Neutrophil (primary cell): ENCODE measurements around the gene C1orf35.

Experiments
- H3K27ac ChIP-seq: fragments of 200-600 bp; sonication (generic); 2 replicates; pipeline ENCODE4 v1.5.1; 2016; ENCODE audit warnings: mild to moderate bottlenecking, moderate library complexity
- H3K27me3 ChIP-seq: fragments of 200-600 bp; sonication (generic); 2 replicates; pipeline ENCODE4 v1.6.0; 2016; ENCODE audit warnings: mild to moderate bottlenecking
- H3K36me3 ChIP-seq: fragments of 200-600 bp; sonication (generic); 2 replicates; pipeline ENCODE4 v1.5.1; 2017
- H3K4me1 ChIP-seq, 2 experiments: fragments of 200-600 bp in 1 of 2; sonication (generic) in 1 of 2; 1 replicate in 1 of 2; 2 replicates in 1 of 2; pipeline versions ENCODE4 v1.5.1 to v1.6.1; 2013 to 2016; ENCODE audit warnings: low read depth in 1 of 2, low read length in 1 of 2, mild to moderate bottlenecking in 1 of 2, moderate library complexity in 1 of 2; ENCODE audit not compliant: control insufficient read depth in 1 of 2, insufficient read depth in 1 of 2
- H3K4me3 ChIP-seq, 2 experiments: fragments of 200-600 bp in 1 of 2; sonication (generic) in 1 of 2; 1 replicate in 1 of 2; 2 replicates in 1 of 2; pipeline ENCODE4 v1.5.1; 2013 to 2016; ENCODE audit warnings: low read depth in 1 of 2, low read length in 1 of 2, mild to moderate bottlenecking in 1 of 2, moderate library complexity in 1 of 2
- H3K9me3 ChIP-seq: fragments of 200-600 bp; sonication (generic); 2 replicates; pipeline ENCODE4 v1.5.1; 2016
- TF ChIP-seq, protein P1 (sequence below): fragments of 200-600 bp; sonication (generic); IDR thresholded peaks from 2 replicates; pipeline ENCODE4 v1.5.1; 2016; ENCODE audit warnings: antibody characterized with exemption

Gene C1orf35

GRCh38 chr1:228110556-228110955 is 7.4 kb upstream of the C1orf35 start:
- Histone ChIP-seq H3K27ac (no peak overlapping the region), H3K27me3 (no peaks in the 10 kb centered on the region), H3K36me3 (peaks cover 14% of the 10 kb centered on the region), H3K9me3 (no peaks in the 10 kb centered on the region), H3K4me1 (peaks cover 19 to 21% of the 10 kb centered on the region in 2 experiments), H3K4me3 (no peak overlapping the region)
- TF ChIP-seq, protein P1, sequence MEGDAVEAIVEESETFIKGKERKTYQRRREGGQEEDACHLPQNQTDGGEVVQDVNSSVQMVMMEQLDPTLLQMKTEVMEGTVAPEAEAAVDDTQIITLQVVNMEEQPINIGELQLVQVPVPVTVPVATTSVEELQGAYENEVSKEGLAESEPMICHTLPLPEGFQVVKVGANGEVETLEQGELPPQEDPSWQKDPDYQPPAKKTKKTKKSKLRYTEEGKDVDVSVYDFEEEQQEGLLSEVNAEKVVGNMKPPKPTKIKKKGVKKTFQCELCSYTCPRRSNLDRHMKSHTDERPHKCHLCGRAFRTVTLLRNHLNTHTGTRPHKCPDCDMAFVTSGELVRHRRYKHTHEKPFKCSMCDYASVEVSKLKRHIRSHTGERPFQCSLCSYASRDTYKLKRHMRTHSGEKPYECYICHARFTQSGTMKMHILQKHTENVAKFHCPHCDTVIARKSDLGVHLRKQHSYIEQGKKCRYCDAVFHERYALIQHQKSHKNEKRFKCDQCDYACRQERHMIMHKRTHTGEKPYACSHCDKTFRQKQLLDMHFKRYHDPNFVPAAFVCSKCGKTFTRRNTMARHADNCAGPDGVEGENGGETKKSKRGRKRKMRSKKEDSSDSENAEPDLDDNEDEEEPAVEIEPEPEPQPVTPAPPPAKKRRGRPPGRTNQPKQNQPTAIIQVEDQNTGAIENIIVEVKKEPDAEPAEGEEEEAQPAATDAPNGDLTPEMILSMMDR: no peak

DNA sequence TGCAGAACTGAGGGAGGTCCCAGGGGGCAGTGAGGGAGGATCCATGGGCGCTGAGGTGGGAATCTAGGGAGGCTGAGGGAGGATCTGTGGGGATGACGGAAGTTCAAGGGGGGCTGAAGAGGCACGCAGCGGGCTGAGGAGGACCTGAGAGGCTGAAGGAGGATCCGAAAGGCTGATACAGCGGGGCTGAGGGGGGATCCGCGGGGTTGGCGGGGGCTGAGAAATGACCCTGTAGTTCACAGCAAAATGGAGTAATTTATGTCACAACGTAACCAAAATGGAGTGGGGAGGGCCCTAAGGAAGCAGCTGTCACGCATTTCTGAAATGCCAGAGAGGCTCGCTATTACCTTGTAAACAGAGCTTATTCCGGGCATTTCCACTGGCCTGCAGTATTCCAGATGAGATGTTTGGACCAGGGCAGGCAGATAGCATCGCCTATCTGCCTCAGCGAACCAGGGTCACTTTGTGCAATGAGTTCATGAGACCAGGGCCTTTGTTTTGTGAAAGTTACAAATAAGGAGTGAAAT is 6.9 kb upstream of the C1orf35 start:
- TF ChIP-seq, protein P1: no peak
- Histone ChIP-seq H3K36me3 (peaks cover 14% of the 10 kb centered on the region), H3K27ac (peak overlapping the region; percentile 83), H3K9me3 (no peaks in the 10 kb centered on the region), H3K4me3 (peak overlapping the region; percentile 85 to 92), H3K27me3 (no peaks in the 10 kb centered on the region), H3K4me1 (peaks cover 19 to 21% of the 10 kb centered on the region in 2 experiments)

DNA sequence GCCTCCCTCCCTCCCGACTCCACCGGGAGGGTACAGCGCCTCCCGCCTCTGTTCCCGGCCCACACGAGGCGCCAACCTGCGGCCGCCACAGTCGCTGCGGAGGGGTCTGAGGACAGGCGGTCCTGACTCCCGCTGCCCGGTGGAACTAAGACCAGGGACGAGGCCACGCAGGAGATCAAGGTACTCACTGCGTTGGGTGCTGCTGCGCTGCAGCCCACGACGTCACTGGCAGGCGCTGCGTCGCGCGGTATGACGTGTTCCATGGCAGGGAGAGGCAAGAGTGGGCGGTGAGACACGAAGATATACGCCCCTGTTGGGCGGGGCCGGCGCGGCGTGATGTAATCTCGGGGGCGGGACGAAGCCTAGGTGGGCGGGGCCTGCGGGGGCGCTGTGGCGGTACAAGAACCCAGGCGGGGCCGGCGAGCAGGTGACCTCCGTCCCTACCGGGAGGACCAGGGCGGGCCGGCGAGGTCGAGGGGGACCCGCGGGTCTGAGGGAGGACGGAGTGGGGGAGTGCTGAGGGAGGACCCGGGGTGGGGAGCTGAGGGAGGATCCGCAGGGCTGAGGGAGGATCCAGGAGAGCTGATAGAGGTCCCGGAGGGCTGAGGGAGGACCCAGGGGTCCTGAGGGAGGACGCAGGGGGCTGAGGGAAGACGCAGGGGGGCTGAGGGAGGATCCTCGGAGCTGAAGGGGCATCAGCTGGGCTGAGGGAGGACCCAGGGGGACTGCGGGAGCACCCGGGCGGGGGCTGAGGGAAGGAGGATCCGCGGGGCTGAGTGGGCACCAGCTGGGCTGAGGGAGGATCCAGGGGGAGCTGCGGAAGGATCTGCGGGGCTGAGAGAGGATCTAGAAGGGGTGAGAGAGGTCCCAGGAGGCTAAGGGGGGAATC is 6.2 kb upstream of the C1orf35 start, which contains the start of gene MRPL55:
TSS of gene MRPL55 (minus strand) at position 227 of the 889 bp plus-strand sequence. CDS start 1,039 bp downstream, outside the sequence.
- peaks cover 14% of the 10 kb centered on the region for H3K36me3 ChIP-seq

DNA sequence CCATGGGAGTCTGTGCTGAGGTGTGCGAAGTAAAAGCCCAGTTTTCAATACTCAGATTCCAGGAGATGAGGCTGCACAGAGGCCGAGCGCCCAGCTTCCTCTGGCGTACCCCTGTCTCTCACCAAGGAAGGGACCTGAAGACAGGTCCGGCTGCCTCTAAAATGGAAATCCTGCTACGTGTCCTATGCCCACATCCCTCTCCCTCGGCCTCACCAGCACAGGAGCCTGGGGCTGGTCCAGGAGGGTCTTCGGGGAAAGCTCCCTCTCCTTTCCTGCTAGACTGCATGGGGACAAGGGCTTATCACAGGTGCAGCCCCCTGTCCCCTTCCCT is 5.6 kb upstream of the C1orf35 start:
- TF ChIP-seq, protein P1: no peak
- Histone ChIP-seq H3K27ac (peak overlapping the region; percentile 83), H3K27me3 (no peaks in the 10 kb centered on the region), H3K4me1 (peaks cover 26 to 28% of the 10 kb centered on the region in 2 experiments), H3K9me3 (no peaks in the 10 kb centered on the region), H3K36me3 (peaks cover 14% of the 10 kb centered on the region), H3K4me3 (peak overlapping the region; percentile 85 to 92)

More for the DNA sequence above, 6.2 kb upstream of the C1orf35 start, which contains the start of gene MRPL55:
- H3K27ac ChIP-seq: peak within 1 kb of the TSS; percentile 83
- no peaks in the 10 kb centered on the region for H3K9me3 ChIP-seq
- TF ChIP-seq, protein P1: peak; percentile 55
- H3K4me1 ChIP-seq: peaks cover 20 to 22% of the 10 kb centered on the region in 2 experiments
- H3K4me3 ChIP-seq: peak within 1 kb of the TSS; percentile 85 to 92
- H3K27me3 ChIP-seq: no peaks in the 10 kb centered on the region

- Histone ChIP-seq H3K27me3 (no peaks in the 10 kb centered on the region), H3K4me3 (peak overlapping the region; percentile 85 to 92), H3K36me3 (peaks cover 14% of the 10 kb centered on the region), H3K4me1 (peaks cover 31 to 32% of the 10 kb centered on the region in 2 experiments), H3K9me3 (no peaks in the 10 kb centered on the region), H3K27ac (peak overlapping the region; percentile 83)
- TF ChIP-seq, protein P1: no peak
Measured at GRCh38 chr1:228108055-228108690, 5.0 kb upstream of the C1orf35 start.
